Prostate gland (tissue), 2 donors: ENCODE data around the gene GRAMD1A.

Experiments
- POLR2A ChIP-seq: fragments of 450-650 bp; IDR thresholded peaks from one replicate; pipeline ENCODE4 v1.6.1; 2016; ENCODE audit warnings: antibody characterized with exemption, mild to moderate bottlenecking
- POLR2AphosphoS5 ChIP-seq: sonication (generic); formaldehyde crosslinking; IDR thresholded peaks from one replicate; pipeline ENCODE4 v1.6.1; 2017; ENCODE audit warnings: antibody characterized with exemption
- TF ChIP-seq, protein P1 (sequence below), 4 experiments: fragments of 200-600 bp in 2 of 4; fragments of 450-650 bp in 2 of 4; sonication (generic) in 2 of 4; IDR thresholded peaks; 1 replicate in 3 of 4; 2 replicates in 1 of 4; pipeline ENCODE4 v1.5.1; 2016 to 2019; ENCODE audit warnings: antibody characterized with exemption in 4 of 4, mild to moderate bottlenecking in 2 of 4, moderate library complexity in 2 of 4

DNA sequence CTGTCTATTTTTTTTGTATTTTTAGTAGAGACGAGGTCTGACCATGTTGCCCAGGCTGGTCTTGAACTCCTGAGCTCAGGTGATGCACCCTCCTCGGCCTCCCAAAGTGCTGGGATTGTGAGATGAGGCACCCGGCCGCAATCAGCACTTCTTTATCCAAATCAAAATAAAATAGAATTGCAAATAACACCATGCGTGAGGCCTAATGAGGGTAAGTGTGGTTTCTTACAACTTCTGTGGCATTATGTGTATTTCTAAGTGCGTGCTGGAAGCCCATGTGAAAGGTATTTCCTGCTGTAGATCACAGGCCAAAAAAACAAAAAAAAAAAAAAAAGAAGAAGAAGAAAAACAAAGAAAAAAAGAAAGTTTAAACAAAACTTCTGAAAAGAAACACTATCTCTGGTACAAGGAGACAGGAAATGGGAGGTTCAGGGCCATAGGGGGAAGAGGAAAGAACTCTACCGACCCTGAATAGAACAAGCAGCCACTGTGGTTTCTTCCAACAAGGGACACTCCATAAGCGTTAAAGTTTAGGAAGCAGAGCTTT, 3.0 kb upstream of the GRAMD1A start:
- TF ChIP-seq POLR2A (no peak), POLR2AphosphoS5 (no peak)
- TF ChIP-seq, protein P1, sequence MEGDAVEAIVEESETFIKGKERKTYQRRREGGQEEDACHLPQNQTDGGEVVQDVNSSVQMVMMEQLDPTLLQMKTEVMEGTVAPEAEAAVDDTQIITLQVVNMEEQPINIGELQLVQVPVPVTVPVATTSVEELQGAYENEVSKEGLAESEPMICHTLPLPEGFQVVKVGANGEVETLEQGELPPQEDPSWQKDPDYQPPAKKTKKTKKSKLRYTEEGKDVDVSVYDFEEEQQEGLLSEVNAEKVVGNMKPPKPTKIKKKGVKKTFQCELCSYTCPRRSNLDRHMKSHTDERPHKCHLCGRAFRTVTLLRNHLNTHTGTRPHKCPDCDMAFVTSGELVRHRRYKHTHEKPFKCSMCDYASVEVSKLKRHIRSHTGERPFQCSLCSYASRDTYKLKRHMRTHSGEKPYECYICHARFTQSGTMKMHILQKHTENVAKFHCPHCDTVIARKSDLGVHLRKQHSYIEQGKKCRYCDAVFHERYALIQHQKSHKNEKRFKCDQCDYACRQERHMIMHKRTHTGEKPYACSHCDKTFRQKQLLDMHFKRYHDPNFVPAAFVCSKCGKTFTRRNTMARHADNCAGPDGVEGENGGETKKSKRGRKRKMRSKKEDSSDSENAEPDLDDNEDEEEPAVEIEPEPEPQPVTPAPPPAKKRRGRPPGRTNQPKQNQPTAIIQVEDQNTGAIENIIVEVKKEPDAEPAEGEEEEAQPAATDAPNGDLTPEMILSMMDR (IDR thresholded peaks at IDR 0.05) = no peak
